HepG2 (cell line): ENCODE measurements around the gene XKR7. TPM values are rescaled to one million over a fixed set of nuclear protein-coding genes. Genes with fewer than 3 reads are reported as not detected.

ENCODE experiments used
- BCL6 ChIP-seq: IDR thresholded peaks from 2 replicates; pipeline ENCODE4 v1.6.1; 2016; ENCODE audit warnings: missing genetic modification reagents, missing compliant biosample characterization
- MTF1 ChIP-seq: sonication (generic); formaldehyde crosslinking; IDR thresholded peaks from 2 replicates; pipeline ENCODE4 v1.5.0; 2020; ENCODE audit warnings: missing genetic modification reagents
- SOX5 ChIP-seq: IDR thresholded peaks from 2 replicates; pipeline ENCODE4 v1.6.1; 2016; ENCODE audit warnings: borderline replicate concordance
- STAG1 ChIP-seq: sonication (generic); formaldehyde crosslinking; IDR thresholded peaks from 2 replicates; pipeline ENCODE4 v1.4.0; 2020; ENCODE audit warnings: missing genetic modification reagents
- ZFX ChIP-seq: sonication (generic); formaldehyde crosslinking; IDR thresholded peaks from 2 replicates; pipeline ENCODE4 v1.4.0; 2020; ENCODE audit warnings: mild to moderate bottlenecking, low read depth, missing genetic modification reagents, moderate library complexity
- ZFY ChIP-seq: sonication (generic); formaldehyde crosslinking; IDR thresholded peaks from 2 replicates; pipeline ENCODE4 v1.4.0; 2020; ENCODE audit warnings: missing genetic modification reagents
- ZNF12 ChIP-seq: sonication (generic); formaldehyde crosslinking; IDR thresholded peaks from 2 replicates; pipeline ENCODE4 v1.5.0; 2020; ENCODE audit warnings: missing genetic modification reagents
- ZNF160 ChIP-seq: sonication (generic); formaldehyde crosslinking; IDR thresholded peaks from 2 replicates; pipeline ENCODE4 v1.8.0; 2022; ENCODE audit warnings: mild to moderate bottlenecking, inconsistent platforms, missing genetic modification reagents
- ZNF792 ChIP-seq: IDR thresholded peaks from 2 replicates; pipeline ENCODE4 v1.6.1; 2016
- polyA plus RNA-seq, 8 experiments: library from polyadenylated mRNA; depleted of rRNA in 3 of 8; stranded (reverse) in 7 of 8; unstranded in 1 of 8; fragments of >200 nt; fragmentation: Illumina TruSeq in 4 of 8; extraction: Trizol in 4 of 8; gene quantifications; 2 replicates each; pipeline versions ENCODE4 v1.2.1 to v1.2.3, GENCODE V29; 2011 to 2016; ENCODE audit warnings: low read depth in 4 of 8, missing spikeins in 1 of 8, mixed read lengths in 1 of 8; ENCODE audit not compliant: insufficient read depth in 1 of 8
- total RNA-seq, 5 experiments: library from RNA; depleted of rRNA; stranded (reverse); fragments of >200 nt; fragmentation: Illumina TruSeq; extraction: Trizol; gene quantifications; 2 replicates each; pipeline ENCODE4 v1.2.3, GENCODE V29; 2016; ENCODE audit warnings: low read depth in 1 of 5
- TF ChIP-seq, protein P1 (sequence below): sonication (generic); formaldehyde crosslinking; IDR thresholded peaks from 2 replicates; pipeline ENCODE4 v1.4.0; 2020; ENCODE audit warnings: missing genetic modification reagents, borderline replicate concordance
- TF ChIP-seq, protein P2 (sequence below): sonication (generic); formaldehyde crosslinking; IDR thresholded peaks from 2 replicates; pipeline ENCODE4 v1.4.0; 2020; ENCODE audit warnings: missing genetic modification reagents, borderline replicate concordance
- TF ChIP-seq, protein P3 (sequence below): sonication (generic); formaldehyde crosslinking; conservative IDR thresholded peaks from 2 replicates; pipeline ENCODE4 v1.8.0; 2022; ENCODE audit warnings: missing genetic modification reagents
- TF ChIP-seq, protein P4 (sequence below), 2 experiments: fragments of 450-650 bp in 1 of 2; sonication (generic) in 1 of 2; formaldehyde crosslinking; IDR thresholded peaks; 2 replicates each; pipeline versions ENCODE4 v1.5.0 to v1.8.0; 2020 to 2022; ENCODE audit warnings: mild to moderate bottlenecking in 1 of 2, missing genetic modification reagents in 1 of 2

Gene XKR7
- total and polyA plus RNA-seq, 2 of the 13 experiments (the other 11 are each of a cell fraction or from before 2014, with no cell fraction given): not detected

DNA sequence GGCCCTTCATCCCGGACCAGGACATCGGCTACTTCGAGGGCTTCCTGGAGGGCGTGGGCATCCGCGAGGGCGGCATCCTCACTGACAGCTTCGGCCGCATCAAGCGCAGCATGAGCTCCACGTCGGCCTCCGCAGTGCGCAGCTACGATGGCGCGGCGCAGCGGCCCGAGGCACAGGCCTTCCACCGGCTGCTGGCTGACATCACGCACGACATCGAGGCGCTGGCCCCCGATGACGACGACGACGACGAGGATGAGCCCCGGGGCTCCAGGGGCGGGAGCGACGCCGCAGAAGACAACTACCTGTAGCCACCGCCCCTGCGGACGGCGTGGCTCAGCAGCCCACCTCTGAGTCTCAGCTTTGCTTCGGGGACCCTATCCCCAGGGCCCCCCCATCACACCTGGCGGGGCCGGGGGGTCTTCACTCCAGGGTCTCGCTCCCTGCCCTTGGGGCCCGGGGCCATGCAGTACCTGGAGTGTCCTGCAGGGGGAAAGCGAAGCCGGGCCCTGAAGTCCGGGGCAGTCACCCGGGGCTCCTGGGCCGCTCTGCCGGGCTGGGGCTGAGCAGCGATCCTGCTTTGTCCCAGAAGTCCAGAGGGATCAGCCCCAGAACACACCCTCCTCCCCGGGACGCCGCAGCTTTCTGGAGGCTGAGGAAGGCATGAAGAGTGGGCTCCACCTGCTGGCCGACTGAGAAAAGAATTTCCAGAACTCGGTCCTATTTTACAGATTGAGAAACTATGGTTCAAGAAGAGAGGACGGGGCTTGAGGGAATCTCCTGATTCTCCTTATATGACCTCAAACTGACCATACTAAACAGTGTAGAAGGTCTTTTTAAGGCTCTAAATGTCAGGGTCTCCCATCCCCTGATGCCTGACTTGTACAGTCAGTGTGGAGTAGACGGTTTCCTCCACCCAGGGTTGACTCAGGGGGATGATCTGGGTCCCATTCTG, 63.3 kb downstream of the XKR7 start (continued):
- TF ChIP-seq, protein P1, sequence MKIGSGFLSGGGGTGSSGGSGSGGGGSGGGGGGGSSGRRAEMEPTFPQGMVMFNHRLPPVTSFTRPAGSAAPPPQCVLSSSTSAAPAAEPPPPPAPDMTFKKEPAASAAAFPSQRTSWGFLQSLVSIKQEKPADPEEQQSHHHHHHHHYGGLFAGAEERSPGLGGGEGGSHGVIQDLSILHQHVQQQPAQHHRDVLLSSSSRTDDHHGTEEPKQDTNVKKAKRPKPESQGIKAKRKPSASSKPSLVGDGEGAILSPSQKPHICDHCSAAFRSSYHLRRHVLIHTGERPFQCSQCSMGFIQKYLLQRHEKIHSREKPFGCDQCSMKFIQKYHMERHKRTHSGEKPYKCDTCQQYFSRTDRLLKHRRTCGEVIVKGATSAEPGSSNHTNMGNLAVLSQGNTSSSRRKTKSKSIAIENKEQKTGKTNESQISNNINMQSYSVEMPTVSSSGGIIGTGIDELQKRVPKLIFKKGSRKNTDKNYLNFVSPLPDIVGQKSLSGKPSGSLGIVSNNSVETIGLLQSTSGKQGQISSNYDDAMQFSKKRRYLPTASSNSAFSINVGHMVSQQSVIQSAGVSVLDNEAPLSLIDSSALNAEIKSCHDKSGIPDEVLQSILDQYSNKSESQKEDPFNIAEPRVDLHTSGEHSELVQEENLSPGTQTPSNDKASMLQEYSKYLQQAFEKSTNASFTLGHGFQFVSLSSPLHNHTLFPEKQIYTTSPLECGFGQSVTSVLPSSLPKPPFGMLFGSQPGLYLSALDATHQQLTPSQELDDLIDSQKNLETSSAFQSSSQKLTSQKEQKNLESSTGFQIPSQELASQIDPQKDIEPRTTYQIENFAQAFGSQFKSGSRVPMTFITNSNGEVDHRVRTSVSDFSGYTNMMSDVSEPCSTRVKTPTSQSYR (CRISPR knock-in tag): no peak
- TF ChIP-seq BCL6 (0 out of 2 replicates have a peak, but pooled peaks have one; percentile 12), ZNF12 (CRISPR knock-in tag) (peak; percentile 40; the same call in 1 of the 2 replicates), ZNF792 (CRISPR knock-in tag) (0 out of 2 replicates have a peak, but pooled peaks have one; percentile 31), ZFX (peak; percentile 60; the same call in 1 of the 2 replicates), ZNF160 (peak; percentile 77; the same call in 1 of the 2 replicates), ZFY (CRISPR knock-in tag) (peak; percentile 78), MTF1 (CRISPR knock-in tag) (0 out of 2 replicates have a peak, but pooled peaks have one; percentile 35), SOX5 (CRISPR knock-in tag) (no peak; the same call in 1 of the 2 replicates), STAG1 (CRISPR knock-in tag) (peak; percentile 83)
- TF ChIP-seq, protein P2, sequence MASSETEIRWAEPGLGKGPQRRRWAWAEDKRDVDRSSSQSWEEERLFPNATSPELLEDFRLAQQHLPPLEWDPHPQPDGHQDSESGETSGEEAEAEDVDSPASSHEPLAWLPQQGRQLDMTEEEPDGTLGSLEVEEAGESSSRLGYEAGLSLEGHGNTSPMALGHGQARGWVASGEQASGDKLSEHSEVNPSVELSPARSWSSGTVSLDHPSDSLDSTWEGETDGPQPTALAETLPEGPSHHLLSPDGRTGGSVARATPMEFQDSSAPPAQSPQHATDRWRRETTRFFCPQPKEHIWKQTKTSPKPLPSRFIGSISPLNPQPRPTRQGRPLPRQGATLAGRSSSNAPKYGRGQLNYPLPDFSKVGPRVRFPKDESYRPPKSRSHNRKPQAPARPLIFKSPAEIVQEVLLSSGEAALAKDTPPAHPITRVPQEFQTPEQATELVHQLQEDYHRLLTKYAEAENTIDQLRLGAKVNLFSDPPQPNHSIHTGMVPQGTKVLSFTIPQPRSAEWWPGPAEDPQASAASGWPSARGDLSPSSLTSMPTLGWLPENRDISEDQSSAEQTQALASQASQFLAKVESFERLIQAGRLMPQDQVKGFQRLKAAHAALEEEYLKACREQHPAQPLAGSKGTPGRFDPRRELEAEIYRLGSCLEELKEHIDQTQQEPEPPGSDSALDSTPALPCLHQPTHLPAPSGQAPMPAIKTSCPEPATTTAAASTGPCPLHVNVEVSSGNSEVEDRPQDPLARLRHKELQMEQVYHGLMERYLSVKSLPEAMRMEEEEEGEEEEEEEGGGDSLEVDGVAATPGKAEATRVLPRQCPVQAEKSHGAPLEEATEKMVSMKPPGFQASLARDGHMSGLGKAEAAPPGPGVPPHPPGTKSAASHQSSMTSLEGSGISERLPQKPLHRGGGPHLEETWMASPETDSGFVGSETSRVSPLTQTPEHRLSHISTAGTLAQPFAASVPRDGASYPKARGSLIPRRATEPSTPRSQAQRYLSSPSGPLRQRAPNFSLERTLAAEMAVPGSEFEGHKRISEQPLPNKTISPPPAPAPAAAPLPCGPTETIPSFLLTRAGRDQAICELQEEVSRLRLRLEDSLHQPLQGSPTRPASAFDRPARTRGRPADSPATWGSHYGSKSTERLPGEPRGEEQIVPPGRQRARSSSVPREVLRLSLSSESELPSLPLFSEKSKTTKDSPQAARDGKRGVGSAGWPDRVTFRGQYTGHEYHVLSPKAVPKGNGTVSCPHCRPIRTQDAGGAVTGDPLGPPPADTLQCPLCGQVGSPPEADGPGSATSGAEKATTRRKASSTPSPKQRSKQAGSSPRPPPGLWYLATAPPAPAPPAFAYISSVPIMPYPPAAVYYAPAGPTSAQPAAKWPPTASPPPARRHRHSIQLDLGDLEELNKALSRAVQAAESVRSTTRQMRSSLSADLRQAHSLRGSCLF: 0 out of 2 replicates have a peak, but pooled peaks have one; percentile 27
- TF ChIP-seq, protein P3, sequence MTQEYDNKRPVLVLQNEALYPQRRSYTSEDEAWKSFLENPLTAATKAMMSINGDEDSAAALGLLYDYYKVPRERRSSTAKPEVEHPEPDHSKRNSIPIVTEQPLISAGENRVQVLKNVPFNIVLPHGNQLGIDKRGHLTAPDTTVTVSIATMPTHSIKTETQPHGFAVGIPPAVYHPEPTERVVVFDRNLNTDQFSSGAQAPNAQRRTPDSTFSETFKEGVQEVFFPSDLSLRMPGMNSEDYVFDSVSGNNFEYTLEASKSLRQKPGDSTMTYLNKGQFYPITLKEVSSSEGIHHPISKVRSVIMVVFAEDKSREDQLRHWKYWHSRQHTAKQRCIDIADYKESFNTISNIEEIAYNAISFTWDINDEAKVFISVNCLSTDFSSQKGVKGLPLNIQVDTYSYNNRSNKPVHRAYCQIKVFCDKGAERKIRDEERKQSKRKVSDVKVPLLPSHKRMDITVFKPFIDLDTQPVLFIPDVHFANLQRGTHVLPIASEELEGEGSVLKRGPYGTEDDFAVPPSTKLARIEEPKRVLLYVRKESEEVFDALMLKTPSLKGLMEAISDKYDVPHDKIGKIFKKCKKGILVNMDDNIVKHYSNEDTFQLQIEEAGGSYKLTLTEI: no peak
- TF ChIP-seq, protein P4, sequence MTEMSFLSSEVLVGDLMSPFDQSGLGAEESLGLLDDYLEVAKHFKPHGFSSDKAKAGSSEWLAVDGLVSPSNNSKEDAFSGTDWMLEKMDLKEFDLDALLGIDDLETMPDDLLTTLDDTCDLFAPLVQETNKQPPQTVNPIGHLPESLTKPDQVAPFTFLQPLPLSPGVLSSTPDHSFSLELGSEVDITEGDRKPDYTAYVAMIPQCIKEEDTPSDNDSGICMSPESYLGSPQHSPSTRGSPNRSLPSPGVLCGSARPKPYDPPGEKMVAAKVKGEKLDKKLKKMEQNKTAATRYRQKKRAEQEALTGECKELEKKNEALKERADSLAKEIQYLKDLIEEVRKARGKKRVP (CRISPR knock-in tag; IDR thresholded peaks at IDR 0.05): no peak
